NCI-H2227 (cell line): Measurements from ENCODE around the gene LIPN.
"Not testable (repeated sequence)": the region's sequence is repeated elsewhere in the genome, so short reads cannot be mapped to it uniquely, and the experiment has no call there.

Experiments used
- DNase-seq: peaks from one replicate; lab custom pipeline; 2025; ENCODE audit not compliant: unreplicated experiment; lab: John Stamatoyannopoulos, UW

The LIPN gene

GRCh38 chr10:88759366-88760101 lies at the start of gene LIPN:
LIPN (plus strand) TSS chr10:88760020; CDS start chr10:88761406, 1,386 bp downstream.
- DNase-seq: no peak

GRCh38 chr10:88715517-88715916 lies 44.3 kb upstream of the LIPN start:
- DNase-seq: no peak

- no peak for DNase-seq
Measured at GRCh38 chr10:88721392-88721791, 38.4 kb upstream of the LIPN start.

- no peak for DNase-seq
Measured at GRCh38 chr10:88725798-88726197, 34.0 kb upstream of the LIPN start.

GRCh38 chr10:88728107-88728763 lies 31.6 kb upstream of the LIPN start:
- DNase-seq: no peak

- DNase-seq: no peak
Measured at GRCh38 chr10:88730864-88731263, 29.0 kb upstream of the LIPN start.

GRCh38 chr10:88731296-88731695 lies 28.5 kb upstream of the LIPN start:
- DNase-seq: peak; percentile 5

- DNase-seq: no peak
Measured at GRCh38 chr10:88733215-88733614, 26.6 kb upstream of the LIPN start.

GRCh38 chr10:88735661-88736060 lies 24.2 kb upstream of the LIPN start:
- DNase-seq: no peak

GRCh38 chr10:88741921-88742320 lies 17.9 kb upstream of the LIPN start:
- not testable (repeated sequence) for DNase-seq

GRCh38 chr10:88742448-88742847 lies 17.4 kb upstream of the LIPN start:
- DNase-seq: no peak

- no peak for DNase-seq
Measured at GRCh38 chr10:88744002-88744401, 15.8 kb upstream of the LIPN start.

GRCh38 chr10:88745633-88746032 lies 14.2 kb upstream of the LIPN start:
- DNase-seq: no peak

GRCh38 chr10:88754287-88754686 lies 5.5 kb upstream of the LIPN start:
- DNase-seq: no peak

GRCh38 chr10:88755753-88756152 lies 4.1 kb upstream of the LIPN start:
- no peak for DNase-seq

- DNase-seq: no peak
Measured at GRCh38 chr10:88756660-88757059, 3.2 kb upstream of the LIPN start.

GRCh38 chr10:88762906-88763305 lies 3.1 kb downstream of the LIPN start:
- DNase-seq: no peak

- peak; percentile 19 for DNase-seq
Measured at GRCh38 chr10:88763441-88763840, 3.6 kb downstream of the LIPN start.

- no peak for DNase-seq
Measured at GRCh38 chr10:88764110-88764509, 4.3 kb downstream of the LIPN start.

GRCh38 chr10:88765816-88766215 lies 6.0 kb downstream of the LIPN start:
- DNase-seq: no peak

GRCh38 chr10:88769384-88769783 lies 9.6 kb downstream of the LIPN start:
- DNase-seq: no peak

GRCh38 chr10:88781206-88781605 lies 21.4 kb downstream of the LIPN start:
- no peak for DNase-seq

GRCh38 chr10:88782222-88782621 lies 22.4 kb downstream of the LIPN start:
- no peak for DNase-seq
